GM12878 (cell line): Measurements from ENCODE around the gene RAP1GAP2. TPM values are rescaled to one million over a fixed set of nuclear protein-coding genes. Genes with fewer than 3 reads are reported as not detected.

Experiments
- ATAC-seq: fragments of 200-7000 bp; cut with Tn5 transposase; 3 replicates; pipeline ENCODE4 v1.9.1; 2020; ENCODE audit warnings: mild to moderate bottlenecking, moderate library complexity
- BruUV-seq: library from RNA; stranded (reverse); fragments of 400-500 nt; replicated peaks from 2 replicates; lab custom pipeline; 2021; lab: Mats Ljungman, UMichigan
- CTCF ChIA-PET: fragments of 300-600 bp; sonication (Branson Sonifier 250); formaldehyde crosslinking; extraction: SDS; loops from one replicate; lab custom pipeline; 2021; ENCODE audit warnings: inconsistent platforms; lab: Yijun Ruan, JAX
- POLR2A ChIA-PET: fragments of 350-600 bp; formaldehyde crosslinking; extraction: SDS; loops from one replicate; lab custom pipeline; 2021; ENCODE audit warnings: inconsistent platforms; lab: Charles Lee
- RAD21 ChIA-PET: fragments of 300-600 bp; sonication (Branson Sonifier 250); formaldehyde crosslinking; loops from one replicate; lab custom pipeline; 2023; ENCODE audit warnings: antibody characterized with exemption; ENCODE audit not compliant: unreplicated experiment; lab: Charles Lee
- SMC1A ChIA-PET: fragments of 300-600 bp; sonication (Branson Sonifier 250); formaldehyde crosslinking; loops from one replicate; lab custom pipeline; 2023; ENCODE audit not compliant: unreplicated experiment, uncharacterized antibody; lab: Charles Lee
- DNase-seq: peaks from one replicate; pipeline ENCODE4 v3.0.0-alpha.2; 2011; ENCODE audit warnings: low read depth, low spot score
- FAIRE-seq: peaks from 3 replicates; lab custom pipeline; 2011; peaks lifted over from hg19 to GRCh38; lab: Jason Lieb, UNC
- H2AFZ ChIP-seq: 2 replicates; pipeline ENCODE4 v1.6.0; 2011; ENCODE audit warnings: low read depth, low read length, control low read depth; ENCODE audit not compliant: control insufficient read depth
- H3K27ac ChIP-seq: 2 replicates; pipeline ENCODE4 v1.5.1; 2011; ENCODE audit warnings: control low read depth; ENCODE audit not compliant: control insufficient read depth, insufficient read depth
- H3K27me3 ChIP-seq, 2 experiments: replicated peaks in 1 of 2; 2 replicates each; pipeline versions ENCODE4 v1.6.0 to v1.6.1; 2011; ENCODE audit warnings: low read length in 1 of 2; ENCODE audit not compliant: control insufficient read depth in 2 of 2, insufficient read depth in 2 of 2
- H3K36me3 ChIP-seq, 2 experiments: 2 replicates each; pipeline ENCODE4 v1.5.1; 2011; ENCODE audit warnings: low read length in 1 of 2; ENCODE audit not compliant: control insufficient read depth in 2 of 2, insufficient read depth in 2 of 2
- H3K4me1 ChIP-seq: 2 replicates; pipeline ENCODE4 v1.6.1; 2011; ENCODE audit warnings: mild to moderate bottlenecking, low read length, moderate library complexity, mixed read lengths; ENCODE audit not compliant: control insufficient read depth, insufficient read depth
- H3K4me2 ChIP-seq: 2 replicates; pipeline ENCODE4 v1.6.0; 2011; ENCODE audit warnings: control low read depth; ENCODE audit not compliant: control insufficient read depth, insufficient read depth
- H3K4me3 ChIP-seq: fragments of 200-600 bp; sonication (generic); 2 replicates; pipeline ENCODE4 v1.5.1; 2016
- H3K79me2 ChIP-seq: 2 replicates; pipeline ENCODE4 v1.6.0; 2011; ENCODE audit warnings: low read length; ENCODE audit not compliant: control insufficient read depth, insufficient read depth
- H3K9ac ChIP-seq: 2 replicates; pipeline ENCODE4 v1.8.0; 2011; ENCODE audit warnings: low read length, control low read depth, mixed read lengths; ENCODE audit not compliant: control insufficient read depth, insufficient read depth
- H3K9me3 ChIP-seq: replicated peaks from 3 replicates; pipeline ENCODE4 v1.5.1; 2011; ENCODE audit warnings: mild to moderate bottlenecking, low read length; ENCODE audit not compliant: control insufficient read depth, insufficient read depth
- H4K20me1 ChIP-seq: 2 replicates; pipeline ENCODE4 v1.6.0; 2011; ENCODE audit not compliant: control insufficient read depth, insufficient read depth
- BACH1 ChIP-seq: fragments of 450-650 bp; IDR thresholded peaks from 2 replicates; pipeline ENCODE4 v1.6.1; 2017; ENCODE audit warnings: mild to moderate bottlenecking, borderline replicate concordance
- BHLHE40 ChIP-seq, 2 experiments: fragments of 450-650 bp in 1 of 2; IDR thresholded peaks; 2 replicates each; pipeline ENCODE4 v1.6.1; 2011 to 2017; ENCODE audit warnings: low read depth in 2 of 2, borderline replicate concordance in 1 of 2, improper control_type of control experiment in 1 of 2, low read length in 1 of 2, mild to moderate bottlenecking in 1 of 2
- CHD1 ChIP-seq: IDR thresholded peaks from 2 replicates; pipeline ENCODE4 v1.6.1; 2012; ENCODE audit warnings: low read depth, low read length, improper control_type of control experiment
- EP300 ChIP-seq, 2 experiments: fragments of 150-350 bp in 1 of 2; IDR thresholded peaks; 2 replicates each; pipeline ENCODE4 v1.6.1; 2011 to 2012; ENCODE audit warnings: low read depth in 2 of 2, low read length in 2 of 2, borderline replicate concordance in 1 of 2, improper control_type of control experiment in 1 of 2, inconsistent platforms in 1 of 2; ENCODE audit not compliant: control insufficient read depth in 1 of 2
- ESRRA ChIP-seq: IDR thresholded peaks from 2 replicates; pipeline ENCODE4 v1.6.1; 2012; ENCODE audit warnings: mild to moderate bottlenecking, low read length, improper control_type of control experiment
- EZH2 ChIP-seq: IDR thresholded peaks from 2 replicates; pipeline ENCODE4 v1.6.1; 2012; ENCODE audit warnings: low read depth, mild to moderate bottlenecking, control low read depth, inconsistent platforms, low read length, borderline replicate concordance; ENCODE audit not compliant: control insufficient read depth
- GATAD2B ChIP-seq: fragments of 450-650 bp; conservative IDR thresholded peaks from 2 replicates; pipeline ENCODE4 v1.6.1; 2017; ENCODE audit warnings: low read depth, mild to moderate bottlenecking, moderate library complexity
- MTA2 ChIP-seq: fragments of 450-650 bp; IDR thresholded peaks from 2 replicates; pipeline ENCODE4 v1.6.1; 2016; ENCODE audit warnings: low read depth, mild to moderate bottlenecking, moderate library complexity
- MXI1 ChIP-seq: fragments of 150-350 bp; IDR thresholded peaks from 2 replicates; pipeline ENCODE4 v1.6.1; 2011; ENCODE audit warnings: low read depth, mild to moderate bottlenecking, inconsistent platforms, low read length, improper control_type of control experiment
- NFYA ChIP-seq: IDR thresholded peaks from 2 replicates; pipeline ENCODE4 v1.6.1; 2011; ENCODE audit warnings: low read depth, mild to moderate bottlenecking, low read length, improper control_type of control experiment, borderline replicate concordance
- NRF1 ChIP-seq: conservative IDR thresholded peaks from 2 replicates; pipeline ENCODE4 v1.6.1; 2011; ENCODE audit warnings: mild to moderate bottlenecking, low read depth, low read length, improper control_type of control experiment
- POLR2AphosphoS5 ChIP-seq: IDR thresholded peaks from 2 replicates; pipeline ENCODE4 v1.6.1; 2011; ENCODE audit warnings: mild to moderate bottlenecking, low read length, inconsistent platforms
- PRDM15 ChIP-seq: fragments of 450-650 bp; formaldehyde crosslinking; IDR thresholded peaks from 2 replicates; pipeline ENCODE4 v1.4.0; 2020; ENCODE audit warnings: mild to moderate bottlenecking, moderate library complexity
- SP1 ChIP-seq: IDR thresholded peaks from one replicate; pipeline ENCODE4 v1.6.1; 2011; ENCODE audit warnings: low read depth, low read length
- SREBF1 ChIP-seq: IDR thresholded peaks from 2 replicates; pipeline ENCODE4 v1.6.1; 2012; ENCODE audit warnings: mild to moderate bottlenecking, low read length
- SUZ12 ChIP-seq: fragments of 200-600 bp; sonication (generic); IDR thresholded peaks from one replicate; pipeline ENCODE4 v1.6.1; 2018; ENCODE audit warnings: antibody characterized with exemption, mild to moderate bottlenecking; ENCODE audit not compliant: unreplicated experiment
- TBL1XR1 ChIP-seq: IDR thresholded peaks from 2 replicates; pipeline ENCODE4 v1.6.1; 2012; ENCODE audit warnings: low read depth, low read length, improper control_type of control experiment
- TCF12 ChIP-seq: IDR thresholded peaks from 2 replicates; pipeline ENCODE4 v1.6.1; 2011; ENCODE audit warnings: low read depth, mild to moderate bottlenecking, low read length
- YY1 ChIP-seq: IDR thresholded peaks from 2 replicates; pipeline ENCODE4 v1.6.1; 2011; ENCODE audit warnings: low read depth, mild to moderate bottlenecking, low read length
- ZNF207 ChIP-seq: fragments of 450-650 bp; IDR thresholded peaks from 2 replicates; pipeline ENCODE4 v1.6.1; 2014; ENCODE audit warnings: antibody characterized with exemption, mild to moderate bottlenecking, borderline replicate concordance
- ZNF622 ChIP-seq: fragments of 450-650 bp; IDR thresholded peaks from 2 replicates; pipeline ENCODE4 v1.6.1; 2017; ENCODE audit warnings: mild to moderate bottlenecking, inconsistent platforms
- WGBS: methylation state at CpG from one replicate; pipeline ENCODE4 v1.1.6; 2016; ENCODE audit warnings: low lambda C conversion rate; ENCODE audit not compliant: insufficient replicate concordance, insufficient coverage; ENCODE audit errors: missing lambda C conversion rate; 5-methylcytosine and 5-hydroxymethylcytosine counted together
- in situ Hi-C: fragments of 300-500 bp; cut with MboI; formaldehyde crosslinking; loops from 9 replicates; pipeline ENCODE4 v1.14.3; 2018; ENCODE audit warnings: mixed read lengths
- intact Hi-C: fragments of 100-400 bp; cut with micrococcal nuclease; formaldehyde crosslinking; loops from one replicate; pipeline ENCODE4 v1.14.2; 2022; ENCODE audit not compliant: unreplicated experiment
- polyA plus RNA-seq, 11 experiments: library from polyadenylated mRNA; depleted of rRNA in 4 of 11; unstranded in 6 of 11; stranded (reverse) in 5 of 11; fragments of >200 nt; fragmentation: Nextera tagmentation in 4 of 11; fragmentation: Illumina TruSeq in 1 of 11; extraction: Ambion mirVana in 4 of 11; extraction: Trizol in 1 of 11; gene quantifications; 1 replicate in 1 of 11; 2 replicates in 10 of 11; pipeline versions ENCODE4 v1.2.1 to v1.2.3, GENCODE V29; 2011 to 2016; ENCODE audit warnings: inconsistent platforms in 2 of 11, missing spikeins in 2 of 11, low read depth in 1 of 11
- total RNA-seq, 4 experiments: library from RNA; depleted of rRNA in 3 of 4; stranded (reverse); fragments of >200 nt in 3 of 4; fragmentation: Illumina TruSeq in 1 of 4; extraction: Trizol in 1 of 4; gene quantifications; 2 replicates each; pipeline versions ENCODE4 v1.2.1 to v1.2.3, GENCODE V29; 2013 to 2021

RAP1GAP2 gene
- total and polyA plus RNA-seq, 10 of the 15 experiments (the other 5 are each of a cell fraction or from before 2014, with no cell fraction given), result 0.03 to 0.95 (median 0.49) TPM; not detected in 2

DNA sequence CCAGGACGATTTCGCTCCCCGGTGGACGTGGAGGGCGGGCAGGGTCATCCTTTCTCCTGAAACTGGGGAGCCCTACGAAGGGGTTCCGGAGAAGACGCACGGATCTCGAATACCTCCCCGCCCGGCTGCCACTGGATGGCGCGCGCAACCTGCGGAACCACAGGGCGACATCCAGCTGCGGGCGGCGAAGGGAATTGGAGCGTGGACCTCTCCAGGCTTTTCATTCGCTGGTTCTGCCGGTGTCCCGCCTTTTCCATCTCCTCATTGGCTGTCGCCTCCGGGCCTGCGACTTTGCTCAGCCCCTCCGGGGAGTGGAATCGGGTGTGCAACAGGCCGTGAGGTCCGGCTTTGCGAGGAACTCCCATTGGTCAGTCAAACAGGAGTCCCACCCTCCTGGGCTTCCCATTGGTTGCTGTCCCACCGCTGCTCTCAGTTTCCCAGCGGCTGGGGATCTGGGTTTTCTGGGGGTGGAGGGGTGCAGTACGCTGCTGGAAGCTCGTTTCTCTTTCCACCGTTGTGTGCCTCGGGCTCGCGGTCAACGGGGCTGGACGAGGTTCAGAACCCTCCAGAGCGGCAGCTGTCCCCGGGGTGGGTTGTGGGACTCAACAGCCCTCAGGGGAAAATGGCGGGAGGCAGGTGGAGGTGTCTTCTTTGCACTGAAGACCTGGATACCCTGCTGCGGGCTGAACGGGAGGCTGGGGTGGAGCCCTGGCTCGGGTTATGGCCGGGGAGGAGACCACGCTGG is 252.7 kb downstream of the RAP1GAP2 start:
- no peaks in the 10 kb centered on the region for H3K79me2 ChIP-seq
- H3K36me3 ChIP-seq, result no peaks in the 10 kb centered on the region
- peak overlapping the region; percentile 88 for H3K4me2 ChIP-seq
- peak overlapping the region; percentile 37; the same call in 1 of the 2 replicates for H3K9ac ChIP-seq
- H3K9me3 ChIP-seq, result no peaks in the 10 kb centered on the region; the same call in 2 of the 3 replicates
- H3K4me1 ChIP-seq, result no peaks in the 10 kb centered on the region
- ChIA-PET CTCF (interaction anchor here (0.6 to 1.0 kb wide), 2 partner anchors 9 to 216 kb away, joined by 3 read pairs; no protein-coding TSS in a partner anchor), POLR2A (no interaction called here), RAD21 (no interaction called here), SMC1A (interaction anchor here (0.6 kb wide), 1 partner anchor 117 kb away, joined by 3 read pairs; no protein-coding TSS in a partner anchor)
- FAIRE-seq (peak; percentile 49), DNase-seq (peak; percentile 78), ATAC-seq (peak; percentile 100)
- no TSS peak for BruUV-seq
- in situ Hi-C loops (no loop called here), intact Hi-C loops (loop anchor here (10.0 kb wide), 2 partner anchors 596 to 686 kb away; no protein-coding TSS in a partner anchor)
- 9% methylated on average over 45 of the region's 50 CpGs for WGBS
- H2AFZ ChIP-seq, result peak overlapping the region; percentile 89
- peak overlapping the region; percentile 62 for H3K4me3 ChIP-seq
- H3K27me3 ChIP-seq, result no peaks in the 10 kb centered on the region
- H4K20me1 ChIP-seq, result no peaks in the 10 kb centered on the region
- H3K27ac ChIP-seq, result no peak overlapping the region
- peak; percentile 94 for TF ChIP-seq SP1
- no peak for TF ChIP-seq ZNF622
- no peak for TF ChIP-seq TBL1XR1
- no peak for TF ChIP-seq EP300 (IDR thresholded peaks at IDR 0.05; ENCODE audit: borderline replicate concordance in 1 of 2, control insufficient read depth in 1 of 2, low read depth in 2 of 2, low read length in 2 of 2)
- no peak for TF ChIP-seq CHD1
- peak; percentile 52 for TF ChIP-seq YY1
- TF ChIP-seq PRDM15 (CRISPR knock-in tag), result no peak
- no peak for TF ChIP-seq GATAD2B
- no peak for TF ChIP-seq SREBF1
- no peak for TF ChIP-seq MTA2
- no peak for TF ChIP-seq NRF1
- peak; percentile 70 for TF ChIP-seq NFYA
- no peak for TF ChIP-seq BACH1
- TF ChIP-seq EZH2, result no peak
- TF ChIP-seq POLR2AphosphoS5, result no peak
- 0 out of 4 replicates have a peak, but pooled peaks of 1 of the 2 experiments have one; percentile 14 for TF ChIP-seq BHLHE40 (IDR thresholded peaks at IDR 0.05; ENCODE audit: borderline replicate concordance in 1 of 2, low read depth in 2 of 2, low read length in 1 of 2)
- TF ChIP-seq SUZ12, result no peak
- TF ChIP-seq ESRRA, result no peak
- TF ChIP-seq ZNF207, result no peak
- TF ChIP-seq MXI1, result no peak
- TF ChIP-seq TCF12, result 0 out of 2 replicates have a peak, but pooled peaks have one; percentile 30
